DOHH2 (cell line): Measurements from ENCODE around the gene CCDC9.

ENCODE experiments used
- CTCF ChIP-seq: fragments of 200-600 bp; sonication (generic); IDR thresholded peaks from one replicate; pipeline ENCODE4 v1.5.1; 2014; ENCODE audit warnings: antibody characterized with exemption, mild to moderate bottlenecking, low read depth, low read length; ENCODE audit not compliant: poor library complexity, severe bottlenecking
- EZH2phosphoT487 ChIP-seq: fragments of 200-600 bp; sonication (generic); IDR thresholded peaks from 2 replicates; pipeline ENCODE4 v1.6.1; 2017; ENCODE audit warnings: borderline replicate concordance, mild to moderate bottlenecking, antibody characterized with exemption, low read length, moderate library complexity, mixed read lengths

- TF ChIP-seq CTCF (peak; percentile 72), EZH2phosphoT487 (no peak)
These were observed 24.0 kb downstream of the CCDC9 start for GRCh38 chr19:47280183-47280797.
